ENCODE measurements around the gene UBE4B.
"Not testable (repeated sequence)": the region's sequence is repeated elsewhere in the genome, so short reads cannot be mapped to it uniquely, and the experiment has no call there.

Gene UBE4B

GRCh38 chr1:10213186-10213705, 180.5 kb downstream of the UBE4B start:
- DNase-seq, result no peak

GRCh38 chr1:10216090-10216749, 183.5 kb downstream of the UBE4B start:
- no peak for DNase-seq

GRCh38 chr1:10217748-10218441, 185.1 kb downstream of the UBE4B start:
- DNase-seq, result no peak

- no peak for DNase-seq
Measured at GRCh38 chr1:10220200-10220599, 187.4 kb downstream of the UBE4B start.

GRCh38 chr1:10220657-10221056, 187.9 kb downstream of the UBE4B start:
- DNase-seq, result not testable (repeated sequence)

- DNase-seq, result no peak
Measured at GRCh38 chr1:10225573-10225972, 192.8 kb downstream of the UBE4B start.

- DNase-seq, result no peak
Measured at GRCh38 chr1:10228528-10228927, 195.8 kb downstream of the UBE4B start.

- no peak for DNase-seq
Measured at GRCh38 chr1:10229903-10230302, 197.1 kb downstream of the UBE4B start.

All from amniotic stem cell (primary cell).